Inflammatory macrophage (primary cell): ENCODE data around the gene TRPM8.
"Not testable (repeated sequence)": the region's sequence is repeated elsewhere in the genome, so short reads cannot be mapped to it uniquely, and the experiment has no call there.

Experiments used
- DNase-seq, 2 donors: peaks; one replicate each; pipeline ENCODE4 v3.0.0-alpha.2; 2020 to 2022

Gene TRPM8

DNA sequence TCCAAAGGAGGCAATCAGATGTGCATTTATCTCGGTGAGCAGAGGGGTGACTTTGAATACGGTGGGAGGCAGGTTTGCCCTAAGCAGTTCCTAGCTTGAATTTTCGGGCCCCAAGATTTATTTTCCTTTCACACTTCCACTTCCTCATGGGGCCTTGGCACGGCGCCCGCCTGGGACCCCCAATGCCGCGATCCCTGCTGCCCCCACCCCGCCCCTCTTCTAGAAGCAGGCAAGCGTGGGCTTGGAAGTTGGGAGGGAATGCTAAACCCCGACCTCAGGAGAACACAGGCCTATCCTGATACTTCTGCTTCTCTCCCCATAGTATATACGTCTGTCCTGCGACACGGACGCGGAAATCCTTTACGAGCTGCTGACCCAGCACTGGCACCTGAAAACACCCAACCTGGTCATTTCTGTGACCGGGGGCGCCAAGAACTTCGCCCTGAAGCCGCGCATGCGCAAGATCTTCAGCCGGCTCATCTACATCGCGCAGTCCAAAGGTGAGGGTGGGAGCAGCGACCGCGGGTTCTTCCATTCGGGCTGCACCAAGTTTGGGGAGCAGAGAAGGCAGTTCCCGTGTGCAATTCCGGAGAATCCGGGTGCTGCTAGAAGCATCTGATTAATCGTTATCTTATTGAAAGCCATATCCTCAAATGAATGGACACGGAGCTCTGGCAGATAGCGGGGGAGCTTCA lies 21.6 kb downstream of the TRPM8 start:
- DNase-seq = no peak

DNA sequence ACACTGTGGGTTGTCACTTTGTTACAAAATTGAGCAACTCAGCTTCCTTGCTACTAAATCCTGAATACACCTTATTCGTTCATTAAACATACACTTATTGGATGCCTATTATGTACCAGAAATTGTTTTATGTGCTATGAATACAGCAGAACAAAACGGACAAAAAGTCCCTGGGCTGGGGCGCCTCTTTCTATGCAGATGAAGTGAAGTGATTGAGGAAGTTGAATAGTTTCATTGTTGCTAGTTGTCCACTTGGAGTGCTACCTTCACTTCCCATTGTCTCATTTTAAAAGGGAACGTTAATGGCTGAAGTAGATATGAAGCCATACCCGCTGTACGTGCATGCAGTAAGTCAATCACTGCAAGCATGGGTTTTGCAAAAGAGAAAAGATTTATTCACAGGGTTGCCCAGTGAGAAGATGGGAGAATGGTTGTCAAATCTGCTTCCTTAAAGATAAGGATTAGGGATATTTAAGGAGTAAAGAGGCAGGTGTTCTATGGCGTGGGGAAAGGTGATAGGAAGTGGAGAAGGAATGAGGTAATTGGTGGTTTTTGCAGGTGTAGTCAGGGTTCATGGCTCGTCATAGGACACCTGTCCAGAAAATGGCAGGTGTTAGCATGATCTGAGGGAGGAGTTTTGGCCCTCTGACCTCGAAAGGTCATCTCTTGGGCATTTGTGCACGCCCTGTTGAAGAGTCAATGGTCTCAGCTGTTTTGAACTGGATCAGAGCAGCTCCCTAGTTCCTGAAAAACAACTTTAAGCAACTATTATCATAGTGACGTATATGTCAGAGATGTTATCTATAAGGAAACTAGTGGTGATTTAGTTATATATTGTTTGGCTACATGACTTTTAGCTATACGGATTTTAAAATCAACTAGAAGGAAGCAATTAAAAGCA lies 23.5 kb downstream of the TRPM8 start:
- DNase-seq = no peak

DNA sequence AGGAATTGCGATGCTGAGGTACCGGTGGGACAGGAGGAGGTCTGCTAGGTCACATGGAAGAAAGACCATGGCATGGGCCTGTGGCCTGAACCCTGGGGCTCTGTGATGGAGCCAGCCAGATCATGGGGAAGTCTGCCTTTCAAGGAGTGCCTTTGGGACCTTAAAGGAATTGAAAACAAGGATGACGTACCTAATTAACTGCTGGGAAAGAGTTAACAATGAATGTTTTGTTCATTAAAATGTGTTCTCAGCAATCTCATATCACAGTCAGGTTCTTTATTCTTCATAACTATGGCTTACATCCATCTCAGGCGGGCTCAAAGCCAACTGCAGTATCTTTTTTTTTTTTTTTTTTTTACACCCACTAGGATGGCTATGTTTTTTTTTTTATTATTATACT lies 25.6 kb downstream of the TRPM8 start:
- no peak for DNase-seq

DNA sequence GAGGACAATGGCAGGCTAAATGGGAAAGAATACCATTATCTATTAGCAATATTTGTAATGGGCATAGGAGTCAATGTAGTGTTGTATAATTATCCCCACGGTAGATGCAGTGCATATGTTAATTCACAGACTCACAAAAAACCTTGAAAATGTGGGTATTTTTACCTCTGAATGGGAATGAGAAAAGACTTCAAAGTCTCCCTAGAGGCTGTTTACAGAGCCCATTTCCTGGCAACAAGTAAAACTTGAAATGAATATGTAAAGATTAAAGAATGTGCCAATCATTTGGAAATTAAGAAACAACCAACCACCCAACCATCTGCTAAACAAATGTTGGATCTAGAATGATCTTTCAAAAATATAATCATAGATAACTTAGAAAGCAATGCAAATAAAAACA lies 27.1 kb downstream of the TRPM8 start:
- no peak for DNase-seq

DNA sequence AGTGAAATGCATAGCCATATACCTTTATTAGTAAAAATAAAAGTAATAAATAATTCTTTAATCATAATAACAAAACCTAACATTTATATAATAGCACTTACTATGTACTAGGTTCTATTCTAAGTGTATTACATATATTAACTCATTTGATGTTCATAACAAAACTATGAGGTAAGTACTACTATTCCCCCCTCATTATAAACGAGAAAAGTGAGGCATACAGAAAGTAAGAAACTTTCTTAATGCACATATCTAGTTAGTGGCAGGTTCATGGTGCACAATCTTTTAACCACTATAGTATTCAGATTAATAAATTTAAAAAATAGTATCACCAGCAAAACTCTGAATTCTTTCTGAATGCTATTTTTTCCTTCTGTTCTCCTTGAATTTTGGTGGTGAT lies 27.5 kb downstream of the TRPM8 start:
- DNase-seq = no peak

DNA sequence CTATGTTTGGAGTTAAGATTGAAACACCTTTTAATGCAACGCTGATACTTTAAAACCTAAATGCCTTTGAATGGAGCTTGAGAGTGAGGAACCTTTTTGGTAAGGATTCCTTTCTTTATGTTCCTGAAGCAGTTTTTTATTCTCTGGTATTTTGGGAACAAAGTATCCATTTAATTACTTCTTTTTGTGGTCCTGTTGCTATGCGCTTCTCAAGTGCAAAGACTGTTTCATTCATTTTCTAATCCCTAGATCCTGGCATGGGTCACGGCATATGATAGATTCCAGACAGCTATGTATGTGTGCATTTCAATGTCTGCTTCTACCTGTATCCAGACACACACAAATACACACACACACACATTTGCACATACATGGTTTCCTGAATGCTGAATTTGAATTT lies 28.0 kb downstream of the TRPM8 start:
- DNase-seq = no peak

DNA sequence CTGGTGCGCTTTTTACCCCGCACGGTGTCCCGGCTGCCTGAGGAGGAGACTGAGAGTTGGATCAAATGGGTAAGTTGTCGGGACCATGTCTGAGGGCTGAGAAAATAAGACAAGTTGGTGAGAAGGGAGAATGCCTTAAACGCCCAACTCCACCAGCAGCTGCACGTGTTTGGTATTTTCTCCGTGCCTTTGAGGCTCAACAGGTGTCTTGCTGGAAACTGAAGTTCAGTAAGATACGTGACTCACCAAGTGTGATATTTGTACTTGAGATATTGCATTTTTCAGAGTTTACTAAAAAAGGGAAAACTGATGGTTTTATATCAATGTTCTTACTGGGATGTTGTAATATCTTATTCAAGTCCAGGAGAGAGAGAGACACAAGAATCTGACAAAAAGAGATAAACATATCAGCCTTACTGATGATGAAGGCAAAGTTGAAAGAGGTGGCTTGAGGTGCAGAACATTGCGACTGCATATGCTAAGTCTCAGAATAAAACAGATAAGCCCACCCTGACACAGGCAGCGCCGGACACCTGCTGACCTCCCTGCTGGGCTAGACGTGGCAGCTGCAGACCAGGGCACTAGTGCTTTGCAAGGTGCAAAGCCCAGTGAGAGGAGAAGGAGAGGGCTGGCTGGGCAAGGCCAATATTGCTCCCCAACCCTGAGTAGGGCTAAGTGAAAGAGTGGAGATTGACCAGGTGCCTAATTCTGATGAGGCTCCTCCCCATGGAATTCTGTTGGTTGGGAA lies 33.1 kb downstream of the TRPM8 start:
- DNase-seq = no peak

DNA sequence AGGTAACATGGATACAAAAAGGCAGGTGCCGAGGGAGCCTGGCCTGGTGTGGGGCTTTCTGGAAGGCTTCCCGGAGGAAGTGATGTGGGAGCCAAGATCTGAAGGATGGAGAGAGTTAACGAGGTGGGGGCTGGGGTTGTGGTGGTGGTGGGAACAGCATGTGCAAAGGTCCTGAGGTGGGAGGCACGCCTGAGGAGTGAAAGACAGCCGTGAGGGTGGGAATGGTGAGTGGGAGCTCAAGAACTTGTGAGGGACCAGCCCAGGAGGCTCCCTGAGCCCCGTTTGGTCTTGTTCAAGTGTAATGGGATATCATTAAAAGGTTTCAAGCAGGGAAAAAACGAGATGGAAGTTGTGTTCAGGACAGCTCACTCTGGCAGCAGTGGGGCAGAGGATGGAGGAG lies 35.2 kb downstream of the TRPM8 start:
- DNase-seq = no peak

DNA sequence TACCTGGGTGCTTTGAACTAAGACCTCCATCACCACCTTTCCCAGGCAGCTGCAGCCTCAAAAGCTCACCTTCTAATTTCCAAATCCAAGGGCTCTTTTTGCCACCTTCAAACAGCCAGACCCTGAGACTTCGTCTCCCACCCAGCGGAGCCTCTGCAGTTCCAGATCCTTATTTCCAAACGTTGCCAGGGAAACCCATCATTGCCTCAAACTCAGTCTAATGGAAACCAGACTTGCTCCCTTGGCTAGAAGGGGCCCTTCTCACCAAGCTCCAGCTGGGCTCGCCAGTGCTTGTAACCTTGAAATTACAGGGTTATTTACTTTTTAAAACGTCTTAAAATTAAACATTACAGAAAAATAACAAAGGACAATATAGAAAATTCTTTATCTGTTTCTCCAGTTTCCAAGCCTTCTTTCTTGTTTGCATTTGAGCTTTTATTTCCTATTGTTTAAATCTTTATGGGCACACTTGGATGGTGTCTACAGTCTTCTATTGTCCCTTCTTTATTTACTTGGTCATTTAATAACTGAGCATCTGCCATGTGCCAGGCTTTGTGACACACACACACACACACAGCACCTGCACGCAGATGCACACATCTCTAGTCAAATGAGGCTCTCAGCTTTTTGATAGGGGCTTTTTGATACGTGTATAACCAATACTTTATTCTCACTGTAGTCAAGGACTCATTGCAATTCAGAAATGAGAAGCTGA lies 36.1 kb downstream of the TRPM8 start:
- no peak for DNase-seq

DNA sequence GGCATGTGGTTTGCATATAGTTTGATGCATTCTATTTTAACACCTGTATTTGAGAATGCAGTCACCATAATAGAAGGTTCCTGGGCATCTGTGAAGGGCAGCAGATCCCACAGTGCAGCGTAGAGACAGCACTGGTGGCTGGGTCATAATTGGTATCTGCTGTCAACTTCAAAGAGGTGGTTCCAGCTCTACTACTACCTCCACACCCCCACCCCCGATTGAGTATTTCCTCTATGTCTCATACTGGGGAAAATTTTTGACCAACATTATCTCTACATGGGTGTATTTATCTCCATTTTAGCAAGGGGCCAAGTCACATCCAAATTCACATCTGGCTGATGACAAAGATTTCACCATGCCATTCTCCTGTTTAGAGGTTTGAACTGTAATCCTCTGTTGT lies 43.0 kb downstream of the TRPM8 start:
- DNase-seq = no peak

DNA sequence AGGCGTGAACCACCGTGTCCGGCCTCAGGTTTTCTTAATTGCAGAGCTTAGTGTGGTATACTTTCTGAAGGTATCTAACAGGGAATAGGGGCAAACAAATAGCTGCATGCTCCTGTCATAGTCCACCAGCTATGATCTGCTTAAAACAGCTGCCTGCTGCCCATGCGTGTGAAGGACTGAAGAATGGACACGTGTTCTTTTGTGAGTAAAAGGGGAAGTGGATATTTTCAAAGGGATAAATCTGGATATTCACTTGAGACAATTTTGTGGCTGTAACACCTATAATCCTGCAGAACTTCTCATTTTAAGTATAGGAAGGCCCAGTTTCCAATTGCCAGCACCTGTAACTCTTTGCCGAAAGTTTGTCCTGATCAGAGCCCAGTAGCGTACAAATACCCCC lies 44.7 kb downstream of the TRPM8 start:
- no peak for DNase-seq

DNA sequence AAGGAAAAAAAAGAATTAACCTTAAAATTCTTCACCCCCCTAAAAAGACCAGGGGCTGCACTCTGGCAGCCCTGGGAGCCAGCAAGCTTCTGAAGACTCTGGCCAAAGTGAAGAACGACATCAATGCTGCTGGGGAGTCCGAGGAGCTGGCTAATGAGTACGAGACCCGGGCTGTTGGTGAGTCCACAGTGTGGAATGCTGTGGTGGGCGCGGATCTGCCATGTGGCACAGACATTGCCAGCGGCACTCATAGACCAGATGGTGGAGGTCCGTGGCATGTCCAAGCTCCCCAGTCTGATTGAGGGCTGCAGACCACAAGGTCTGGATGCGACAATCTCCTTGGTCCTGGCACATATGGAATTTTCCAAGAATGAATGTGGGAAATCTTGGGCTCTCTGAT lies 47.4 kb downstream of the TRPM8 start:
- no peak for DNase-seq

DNA sequence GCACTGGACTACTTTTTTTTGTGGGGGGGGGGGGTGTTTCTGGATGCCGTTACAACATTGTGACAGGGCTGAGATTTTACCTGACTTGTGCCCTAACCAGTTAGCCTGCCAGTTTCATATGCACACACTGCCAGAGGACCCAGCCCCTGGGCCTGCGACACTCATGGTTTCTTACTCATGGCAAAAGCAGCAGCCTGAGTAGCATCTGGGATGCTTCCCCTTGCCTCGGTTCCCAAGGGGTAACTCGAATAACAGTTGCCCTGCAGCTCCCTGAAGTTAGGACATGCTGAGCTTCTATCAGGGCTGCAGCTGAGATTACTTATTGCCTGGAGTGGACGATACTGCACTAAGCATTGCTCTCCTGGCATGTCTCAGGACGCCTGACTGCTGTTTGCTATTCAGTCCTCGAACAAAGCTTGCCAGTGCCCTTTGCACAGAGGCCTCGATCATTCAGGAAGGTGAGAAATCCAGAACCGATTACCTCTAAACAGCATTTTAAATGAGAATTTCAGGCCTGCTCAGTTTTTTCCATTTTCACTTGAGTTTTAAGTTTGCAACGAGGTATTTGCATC lies 47.9 kb downstream of the TRPM8 start:
- no peak for DNase-seq

DNA sequence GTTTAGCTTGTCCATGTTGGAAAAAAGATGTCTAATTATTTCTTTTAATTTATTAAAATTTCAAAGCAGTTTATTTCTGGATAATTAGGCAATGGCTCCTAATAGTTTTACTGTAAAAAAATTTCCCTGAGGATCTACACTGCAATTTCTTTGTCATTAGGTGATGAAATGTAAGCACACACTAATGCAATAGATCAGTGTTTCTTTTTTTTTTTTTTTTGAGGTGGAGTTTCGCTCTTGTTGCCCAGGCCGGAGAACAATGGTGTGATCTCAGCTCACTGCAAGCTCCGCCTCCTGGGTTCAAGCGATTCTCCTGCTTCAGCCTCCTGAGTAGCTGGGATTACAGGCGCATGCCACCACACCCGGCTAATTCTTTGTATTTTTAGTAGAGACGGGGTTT lies 48.5 kb downstream of the TRPM8 start:
- DNase-seq = not testable (repeated sequence)

DNA sequence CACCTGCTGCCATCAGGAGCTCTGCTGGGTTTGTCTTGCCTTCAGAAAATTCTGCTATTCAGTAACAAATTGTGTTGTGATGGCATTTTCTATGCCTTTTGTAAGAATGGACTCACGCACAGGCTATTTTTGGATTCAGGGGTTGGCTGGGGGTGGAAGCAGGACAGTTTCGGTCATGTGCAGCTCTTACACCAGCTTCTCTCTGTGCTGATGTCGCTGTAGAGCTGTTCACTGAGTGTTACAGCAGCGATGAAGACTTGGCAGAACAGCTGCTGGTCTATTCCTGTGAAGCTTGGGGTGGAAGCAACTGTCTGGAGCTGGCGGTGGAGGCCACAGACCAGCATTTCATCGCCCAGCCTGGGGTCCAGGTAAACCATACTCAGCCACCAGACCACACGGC lies 49.2 kb downstream of the TRPM8 start:
- DNase-seq = peak in 1 of 2 donors; percentile 34

DNA sequence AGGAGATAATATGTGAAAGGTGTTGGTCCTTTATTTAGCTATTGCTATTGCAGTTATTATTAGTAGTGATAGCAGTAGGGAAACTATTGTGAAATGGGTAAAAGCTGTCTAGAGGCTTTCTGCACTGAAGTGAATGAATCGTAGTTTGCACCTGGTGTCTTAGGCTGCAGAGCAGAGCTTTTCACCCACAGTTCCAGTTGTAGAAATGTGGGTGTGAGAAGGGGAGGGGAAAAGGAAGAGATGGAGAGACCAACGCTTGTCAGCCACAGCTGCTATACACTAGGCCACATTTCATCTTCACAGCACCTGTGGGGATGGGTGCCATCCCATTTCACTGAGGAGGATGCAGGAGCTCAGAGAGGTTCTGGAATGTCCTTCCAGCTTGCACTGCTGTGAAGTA lies 50.0 kb downstream of the TRPM8 start:
- DNase-seq = no peak

DNA sequence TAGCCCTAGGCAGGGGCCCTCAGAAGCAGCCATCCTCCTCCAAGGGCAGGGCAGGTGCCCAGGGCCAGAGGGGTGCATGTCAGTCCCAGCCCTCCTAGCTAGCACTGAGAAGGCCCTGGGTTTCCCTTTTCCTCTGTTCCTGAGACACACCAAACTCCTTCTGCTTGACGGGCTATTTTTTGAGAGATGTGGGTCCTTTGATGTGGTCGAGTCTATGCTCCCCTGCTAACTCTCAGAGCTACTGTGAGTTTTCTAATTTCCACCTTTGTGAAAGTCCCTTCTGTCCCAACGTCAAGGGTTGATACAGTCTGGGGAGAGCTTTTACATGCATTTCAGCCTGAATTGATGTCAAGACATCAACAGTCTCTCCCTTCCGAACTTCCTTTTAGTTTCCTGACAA lies 51.4 kb downstream of the TRPM8 start:
- DNase-seq = no peak

DNA sequence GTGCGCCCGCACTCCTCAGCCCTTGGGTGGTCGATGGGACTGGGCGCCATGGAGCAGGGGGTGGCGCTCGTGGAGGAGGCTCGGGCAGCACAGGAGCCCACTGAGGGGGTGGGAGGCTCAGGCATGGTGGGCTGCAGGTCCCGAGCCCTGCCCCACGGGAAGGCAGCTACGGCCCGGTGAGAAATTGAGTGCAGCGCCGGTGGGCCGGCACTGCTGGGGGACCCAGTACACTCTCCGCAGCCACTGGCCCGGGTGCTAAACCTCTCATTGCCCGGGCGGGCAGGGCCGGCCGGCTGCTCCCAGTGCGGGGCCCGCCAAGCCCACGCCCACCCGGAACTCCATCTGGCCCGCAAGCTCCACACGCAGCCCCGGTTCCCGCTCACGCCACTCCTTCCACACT lies 55.3 kb downstream of the TRPM8 start:
- not testable (repeated sequence) for DNase-seq

DNA sequence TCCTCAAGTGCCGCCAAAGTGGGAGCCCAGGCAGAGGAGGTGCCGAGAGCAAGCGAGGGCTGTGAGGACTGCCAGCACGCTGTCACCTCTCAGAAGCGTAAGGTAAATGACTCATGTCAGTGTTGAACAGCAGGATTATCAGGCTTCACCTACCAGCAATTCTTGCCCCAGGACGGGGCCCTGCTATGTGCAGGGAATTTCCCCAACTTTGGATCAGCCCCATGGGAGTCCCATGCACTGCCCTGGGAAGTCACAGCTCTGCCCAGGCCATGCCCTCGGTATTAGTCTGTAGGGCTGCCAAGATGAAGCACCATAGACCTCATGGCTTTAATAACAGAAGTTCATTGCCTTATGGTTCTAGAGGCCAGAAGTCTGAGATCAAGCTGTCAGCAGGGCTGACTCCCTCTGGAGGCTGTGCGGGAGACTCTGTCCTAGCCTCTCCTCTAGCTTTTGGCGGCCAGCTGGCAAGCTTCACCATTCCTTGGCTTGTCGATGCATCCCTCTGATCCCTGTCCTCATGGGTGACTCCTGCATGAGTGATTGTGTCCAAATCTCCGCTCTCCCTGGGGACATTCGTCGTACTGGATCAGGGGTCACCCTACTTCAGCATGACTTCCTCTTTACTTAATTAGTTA lies 55.9 kb downstream of the TRPM8 start:
- DNase-seq = no peak

DNA sequence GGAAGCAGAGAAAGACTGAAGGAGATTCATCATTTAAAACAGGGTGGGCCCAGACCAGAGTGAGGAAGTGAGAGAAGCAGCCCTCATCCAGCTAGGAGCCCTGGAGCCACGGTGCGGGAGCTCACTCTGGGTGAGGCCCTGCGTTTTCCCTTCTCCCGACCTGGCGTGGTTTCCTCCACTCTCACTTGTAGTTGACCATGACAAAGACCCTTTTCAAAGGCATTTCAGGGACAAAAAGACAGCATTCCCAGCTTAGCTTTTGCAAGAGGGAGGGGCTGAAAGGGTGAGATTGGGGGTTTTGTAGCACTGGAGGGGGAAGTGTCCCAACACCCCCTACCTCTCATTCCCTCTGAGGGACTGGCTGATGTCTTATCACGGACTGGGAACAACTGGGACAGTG lies 56.6 kb downstream of the TRPM8 start:
- no peak for DNase-seq

DNA sequence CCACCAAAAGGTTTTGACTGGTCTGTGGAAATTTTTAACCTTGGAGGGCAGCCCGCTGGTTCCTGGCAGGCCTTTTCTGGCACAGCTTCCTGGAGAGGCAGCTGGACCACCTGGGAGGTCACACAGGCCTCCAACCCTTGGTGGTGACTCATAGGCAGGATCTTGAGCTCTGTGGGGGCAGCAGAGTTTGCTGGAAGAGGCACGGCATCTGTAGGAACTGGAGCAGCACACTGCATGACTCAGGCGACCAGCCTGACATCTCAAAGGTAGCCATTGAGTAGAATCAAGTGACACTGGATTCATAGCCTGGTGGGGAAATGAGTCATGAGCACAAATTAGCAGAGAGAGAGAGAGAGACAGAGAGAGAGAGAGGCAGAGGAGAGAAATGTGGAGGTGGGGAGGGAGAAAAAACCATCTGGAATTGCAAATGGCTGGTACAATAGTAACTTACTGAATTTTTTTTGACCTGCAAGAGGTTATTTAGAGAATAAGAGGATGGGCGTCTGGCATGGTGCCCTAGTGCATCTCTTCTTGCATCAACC lies 57.4 kb downstream of the TRPM8 start:
- DNase-seq = peak; percentile 10 to 17

DNA sequence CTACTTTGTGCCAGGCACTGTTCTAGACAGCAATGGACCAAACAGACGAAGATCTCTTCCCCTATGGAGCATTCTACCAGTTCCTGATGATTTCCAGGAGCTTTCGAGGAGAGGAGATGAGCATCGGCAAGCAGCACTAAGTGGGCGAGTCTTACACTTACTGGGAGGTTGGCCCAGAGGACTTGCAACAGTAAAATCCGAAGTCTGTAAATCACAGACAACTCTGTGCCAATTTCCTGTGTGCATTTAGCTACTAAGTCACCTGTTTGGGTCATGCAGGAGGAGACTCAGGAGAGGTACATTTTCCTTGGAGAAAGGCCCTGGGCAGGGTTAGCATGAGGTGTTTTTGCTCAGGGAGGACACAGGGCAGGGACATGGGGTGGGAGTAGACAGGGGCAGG lies 58.9 kb downstream of the TRPM8 start:
- DNase-seq = no peak
